Duodenal mucosa (tissue), 2 donors: Measurements from ENCODE around the gene INAVA.

Experiments
- H3K27ac ChIP-seq: one replicate; pipeline ENCODE4 v1.7.0; 2013; ENCODE audit warnings: low read depth, low read length
- H3K27me3 ChIP-seq, 2 donors: one replicate each; pipeline ENCODE4 v1.7.0; 2013; ENCODE audit warnings: low read length in 2 of 2, control low read depth in 1 of 2; ENCODE audit not compliant: insufficient read depth in 2 of 2, control insufficient read depth in 1 of 2
- H3K36me3 ChIP-seq, 2 donors: one replicate each; pipeline ENCODE4 v1.7.0; 2013; ENCODE audit warnings: low read length in 2 of 2, control low read depth in 1 of 2; ENCODE audit not compliant: insufficient read depth in 2 of 2, control insufficient read depth in 1 of 2
- H3K4me1 ChIP-seq, 2 donors: one replicate each; pipeline ENCODE4 v1.7.0; 2013; ENCODE audit warnings: low read length in 2 of 2, control low read depth in 1 of 2; ENCODE audit not compliant: insufficient read depth in 2 of 2, control insufficient read depth in 1 of 2
- H3K4me3 ChIP-seq, 2 donors: one replicate each; pipeline ENCODE4 v1.7.0; 2013; ENCODE audit warnings: low read length in 2 of 2, low read depth in 1 of 2
- H3K9ac ChIP-seq, 2 donors: one replicate each; pipeline ENCODE4 v1.7.0; 2013; ENCODE audit warnings: low read length in 2 of 2, low read depth in 1 of 2
- H3K9me3 ChIP-seq, 2 donors: one replicate each; pipeline ENCODE4 v1.7.0; 2013; ENCODE audit warnings: low read length in 2 of 2, control low read depth in 1 of 2; ENCODE audit not compliant: control insufficient read depth in 1 of 2

Gene INAVA

DNA sequence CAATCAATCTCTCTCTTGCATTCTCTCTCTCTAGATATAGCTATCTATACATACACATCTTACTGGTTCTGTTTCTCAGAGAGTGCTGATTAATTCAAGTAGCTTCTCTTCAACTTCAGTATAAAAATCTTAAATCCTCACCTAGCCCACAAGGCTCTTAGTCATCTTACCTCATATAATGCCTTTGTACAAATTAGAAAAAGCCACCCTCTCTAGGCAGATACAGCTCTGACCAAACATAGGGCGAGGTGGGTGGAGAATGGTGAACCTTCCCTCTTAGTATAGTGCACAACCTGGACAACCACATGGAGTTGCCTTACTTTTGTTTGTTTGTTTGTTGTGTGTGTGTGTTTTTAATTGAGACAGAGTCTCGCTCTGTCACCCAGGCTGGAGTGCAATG, 5.1 kb upstream of the INAVA start:
- Histone ChIP-seq H3K27me3 (no peaks in the 10 kb centered on the region), H3K4me1 (peaks cover 40 to 45% of the 10 kb centered on the region in 2 donors), H3K27ac (no peak overlapping the region), H3K36me3 (no peaks in the 10 kb centered on the region), H3K9ac (no peak overlapping the region), H3K9me3 (no peaks in the 10 kb centered on the region), H3K4me3 (no peak overlapping the region)

DNA sequence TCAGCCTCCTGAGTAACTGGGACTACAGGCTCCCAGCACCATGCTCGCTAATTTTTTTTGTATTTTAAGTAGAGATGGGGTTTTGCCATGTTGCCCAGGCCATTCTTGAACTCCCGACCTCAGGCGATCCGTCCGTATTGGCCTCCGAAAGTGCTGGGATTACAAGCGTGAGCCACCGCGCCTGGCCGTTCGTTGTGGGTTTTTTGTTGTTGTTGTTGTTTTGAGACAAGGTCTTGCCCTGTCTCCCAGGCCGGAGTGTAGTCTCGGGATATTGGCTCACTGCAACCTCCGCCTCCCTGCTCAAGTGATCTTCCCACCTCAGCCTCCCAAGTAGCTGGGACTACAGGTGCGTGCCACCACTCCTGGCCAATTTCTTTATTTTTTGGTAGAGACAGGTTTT, 4.7 kb upstream of the INAVA start:
- peaks cover 40 to 45% of the 10 kb centered on the region in 2 donors for H3K4me1 ChIP-seq
- H3K27me3 ChIP-seq: no peaks in the 10 kb centered on the region
- no peaks in the 10 kb centered on the region for H3K36me3 ChIP-seq
- no peak overlapping the region for H3K4me3 ChIP-seq
- no peaks in the 10 kb centered on the region for H3K9me3 ChIP-seq
- H3K9ac ChIP-seq: no peak overlapping the region
- no peak overlapping the region for H3K27ac ChIP-seq

DNA sequence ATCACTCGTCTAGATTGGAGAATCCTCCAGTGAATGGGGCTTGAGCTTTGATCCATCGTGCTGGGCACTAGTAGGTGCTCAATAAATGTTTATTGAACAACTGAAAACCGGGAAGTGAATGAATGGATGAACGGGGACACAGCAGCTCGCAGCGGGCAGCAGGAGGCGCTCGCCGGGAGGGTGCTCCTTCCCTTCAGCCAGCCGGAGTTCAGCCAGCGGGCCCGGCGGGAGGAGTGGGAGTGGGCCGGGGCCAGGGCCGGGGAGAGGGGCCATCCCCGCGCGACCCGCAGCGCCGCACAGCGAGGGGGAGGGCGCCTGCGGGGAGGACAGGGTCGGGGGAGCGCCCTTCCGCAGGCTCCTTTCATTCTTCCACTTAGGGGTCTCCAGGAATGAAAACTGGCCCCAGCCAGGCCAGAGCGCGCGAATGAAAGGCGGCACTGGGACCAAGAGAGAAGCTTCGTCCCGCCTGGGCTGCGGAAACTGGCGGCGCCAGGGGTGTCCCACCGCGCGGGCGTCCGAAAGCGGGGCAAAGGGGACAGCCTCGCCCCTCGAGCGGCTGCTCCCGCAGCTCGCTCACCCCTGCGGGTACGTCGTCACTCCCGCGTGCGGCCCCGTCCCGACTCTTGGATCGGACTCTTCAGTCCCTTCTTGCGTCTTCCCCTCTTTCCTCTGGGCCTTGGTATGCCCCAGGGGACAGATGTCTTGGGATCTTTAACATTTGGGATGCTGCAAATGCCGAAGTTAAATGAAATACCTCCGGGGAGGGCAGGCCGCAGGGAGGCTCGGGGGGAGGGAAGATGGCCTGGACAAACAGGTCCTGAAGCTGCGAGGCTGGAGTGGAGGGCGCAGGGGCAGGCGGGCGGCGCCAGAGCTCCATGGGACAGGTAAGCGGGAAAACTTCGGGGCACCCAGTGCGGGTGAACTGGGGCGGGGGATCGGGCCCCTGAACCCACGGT, 3.6 kb upstream of the INAVA start:
- Histone ChIP-seq H3K36me3 (no peaks in the 10 kb centered on the region), H3K4me3 (peak overlapping the region; percentile 69 to 73), H3K9ac (peak overlapping the region; percentile 72 to 77), H3K27me3 (no peaks in the 10 kb centered on the region), H3K4me1 (peaks cover 40 to 45% of the 10 kb centered on the region in 2 donors), H3K9me3 (no peaks in the 10 kb centered on the region), H3K27ac (peak overlapping the region; percentile 47)

DNA sequence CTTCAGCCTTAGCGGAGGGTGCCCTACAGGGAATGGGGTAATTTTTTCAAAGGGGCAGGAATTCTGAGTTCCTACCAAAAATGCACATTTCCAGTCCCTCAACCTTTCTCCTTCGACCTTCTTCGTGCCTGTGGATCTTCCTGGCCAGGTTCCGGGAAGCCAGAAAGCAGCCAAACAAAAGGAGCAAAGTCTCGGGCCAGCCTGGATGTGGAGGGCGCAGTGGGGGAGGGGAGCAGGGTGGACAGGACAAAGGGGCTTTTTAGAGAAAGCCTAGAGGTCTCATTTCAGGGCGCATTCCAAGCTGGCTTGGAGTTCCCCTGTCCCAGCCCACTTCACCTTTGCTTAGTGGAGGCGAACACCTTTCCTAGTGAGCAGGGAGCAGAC, 2.9 kb upstream of the INAVA start:
- H3K9ac ChIP-seq: peak overlapping the region; percentile 72 to 77
- H3K4me1 ChIP-seq: peaks cover 40 to 45% of the 10 kb centered on the region in 2 donors

DNA sequence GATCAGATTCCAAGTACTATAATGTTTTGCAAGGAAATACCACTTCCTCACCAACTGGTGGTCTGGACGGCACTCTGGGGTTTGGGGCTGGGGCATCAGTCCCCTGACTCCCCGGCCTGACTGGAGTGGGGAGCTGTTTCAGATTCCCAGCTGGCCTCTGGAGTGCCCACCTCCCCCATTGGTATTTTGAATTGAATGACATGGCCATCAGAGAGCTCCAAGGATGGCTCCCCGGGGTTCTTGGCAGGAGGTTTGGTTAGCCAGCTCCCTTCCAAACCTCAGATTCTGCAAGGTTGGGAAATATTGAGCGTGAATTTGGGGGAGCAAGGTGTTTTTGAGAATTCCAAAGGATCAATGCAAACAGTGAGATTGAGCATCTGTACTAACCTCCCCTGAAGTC, 2.2 kb upstream of the INAVA start:
- H3K4me3 ChIP-seq: peak overlapping the region; percentile 8 to 73
- H3K27ac ChIP-seq: peak overlapping the region; percentile 22
- no peaks in the 10 kb centered on the region for H3K9me3 ChIP-seq
- no peaks in the 10 kb centered on the region for H3K27me3 ChIP-seq
- H3K36me3 ChIP-seq: no peaks in the 10 kb centered on the region
- H3K9ac ChIP-seq: peak overlapping the region; percentile 72 to 77
- peaks cover 40 to 53% of the 10 kb centered on the region in 2 donors for H3K4me1 ChIP-seq

More for the DNA sequence above, 2.9 kb upstream of the INAVA start:
- no peaks in the 10 kb centered on the region for H3K27me3 ChIP-seq
- peak overlapping the region; percentile 47 for H3K27ac ChIP-seq
- no peaks in the 10 kb centered on the region for H3K36me3 ChIP-seq
- peak overlapping the region; percentile 69 to 73 for H3K4me3 ChIP-seq
- H3K9me3 ChIP-seq: no peaks in the 10 kb centered on the region

DNA sequence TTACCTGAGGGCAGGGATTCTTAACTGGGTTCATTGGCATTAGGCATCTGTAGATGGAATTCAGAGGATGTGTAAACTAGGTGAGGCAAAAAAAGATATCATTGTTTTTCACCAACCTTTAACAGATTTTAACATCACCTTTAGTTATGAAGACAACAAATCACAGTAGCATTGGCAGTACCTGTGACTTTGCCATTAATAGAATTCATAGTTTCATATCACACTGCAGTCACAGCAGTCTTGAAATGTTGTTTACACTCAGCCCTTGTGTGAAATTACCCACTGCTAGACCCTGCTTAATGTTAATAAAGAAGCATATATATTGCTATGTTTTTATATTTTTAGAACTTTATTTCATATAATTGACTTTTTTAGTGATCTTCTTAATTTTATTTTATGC, 1.7 kb upstream of the INAVA start:
- Histone ChIP-seq H3K27ac (peak overlapping the region; percentile 22), H3K4me3 (peak overlapping the region; percentile 73 to 89), H3K9me3 (no peaks in the 10 kb centered on the region), H3K9ac (peak overlapping the region; percentile 77 to 92), H3K4me1 (peaks cover 43 to 57% of the 10 kb centered on the region in 2 donors), H3K27me3 (no peaks in the 10 kb centered on the region), H3K36me3 (peaks cover 2% of the 10 kb centered on the region in 2 donors)

DNA sequence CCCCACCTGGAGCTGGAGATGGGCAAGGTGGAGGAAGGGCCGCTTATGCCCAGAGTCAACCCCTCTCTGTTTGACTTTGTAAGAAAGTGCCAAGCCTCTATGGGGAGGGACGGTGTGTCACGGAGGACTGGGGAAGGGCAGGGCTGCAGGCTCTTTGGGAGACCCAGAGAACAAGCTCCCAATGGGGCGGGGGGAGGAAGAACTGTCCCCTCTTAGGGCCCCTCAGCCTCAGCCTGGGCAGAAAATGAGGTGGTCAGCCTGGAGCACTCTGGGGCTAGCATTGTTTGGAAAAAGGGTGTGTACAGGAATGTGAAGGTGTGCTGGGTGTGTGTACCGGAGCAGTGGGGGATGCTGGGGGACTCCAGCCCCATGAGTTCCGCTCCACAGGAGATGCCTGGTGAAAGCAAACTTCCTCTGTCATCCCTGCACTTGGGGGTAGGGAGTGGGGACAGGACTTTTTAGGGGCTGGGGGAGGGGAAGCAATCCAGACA, 1.2 kb upstream of the INAVA start:
- H3K9me3 ChIP-seq: no peaks in the 10 kb centered on the region
- peak overlapping the region; percentile 73 to 89 for H3K4me3 ChIP-seq
- H3K4me1 ChIP-seq: peaks cover 44 to 60% of the 10 kb centered on the region in 2 donors
- H3K36me3 ChIP-seq: peaks cover 6 to 7% of the 10 kb centered on the region in 2 donors
- peak overlapping the region; percentile 11 for H3K27ac ChIP-seq
- no peaks in the 10 kb centered on the region for H3K27me3 ChIP-seq
- H3K9ac ChIP-seq: peak overlapping the region; percentile 52 to 92

DNA sequence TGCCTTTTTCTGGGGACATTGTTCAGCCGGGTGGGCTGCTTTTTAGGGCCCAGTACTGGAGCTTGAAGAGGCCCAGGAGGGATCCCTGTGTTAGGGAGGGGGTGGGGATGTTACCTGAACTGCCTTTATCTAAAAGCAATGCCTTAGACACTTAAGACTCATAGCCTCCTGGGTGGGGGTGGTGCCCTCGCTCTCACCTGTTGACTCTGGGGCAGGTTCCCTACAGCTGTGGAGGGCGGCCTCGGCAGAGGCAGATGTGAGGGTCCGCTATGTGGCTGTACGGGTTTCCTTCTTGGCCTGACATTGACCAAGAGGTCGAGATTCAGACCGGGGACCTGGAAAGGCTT, 716 bp downstream of the INAVA start:
- Histone ChIP-seq H3K27me3 (no peaks in the 10 kb centered on the region), H3K9me3 (no peaks in the 10 kb centered on the region), H3K4me1 (peaks cover 55 to 70% of the 10 kb centered on the region in 2 donors), H3K4me3 (peak overlapping the region; percentile 88 to 89), H3K36me3 (peaks cover 24% of the 10 kb centered on the region in 2 donors), H3K9ac (peak overlapping the region; percentile 91 to 92), H3K27ac (peak overlapping the region; percentile 97)

DNA sequence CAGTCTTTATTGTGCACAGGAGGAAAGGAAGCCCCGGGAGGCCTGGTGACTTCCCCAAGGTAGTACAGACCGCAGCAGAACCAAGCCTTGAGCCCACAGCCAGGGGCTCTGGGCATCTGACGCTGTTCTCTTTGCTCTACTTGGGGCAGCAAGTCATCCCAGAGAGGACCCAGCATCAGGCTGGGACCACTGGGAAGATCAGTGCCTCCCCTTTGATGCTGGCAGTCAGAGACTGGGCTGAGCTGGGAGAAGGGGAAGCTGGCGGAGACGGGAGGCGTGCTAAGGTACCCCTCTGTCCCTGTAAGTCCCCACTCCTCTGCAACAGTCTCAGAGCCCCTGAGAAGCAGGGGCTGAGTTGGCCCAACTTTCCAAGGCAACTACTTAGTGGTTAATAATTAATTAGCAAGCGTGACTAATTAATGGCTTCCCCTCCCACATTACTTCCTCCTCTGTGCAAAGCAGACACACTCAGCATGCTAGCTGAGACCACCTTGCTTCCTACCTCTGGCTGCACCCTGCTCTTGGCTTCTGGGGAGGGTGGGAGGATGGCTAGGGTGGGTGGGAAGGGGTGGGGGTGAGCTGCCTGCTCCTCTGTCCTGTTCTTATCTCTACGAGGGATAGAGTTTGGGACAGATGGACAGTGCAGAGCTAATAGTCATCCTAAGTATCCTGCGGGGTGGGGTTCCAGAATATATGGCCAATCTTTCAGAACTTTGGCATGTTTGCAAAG, 1.3 kb downstream of the INAVA start:
- peak overlapping the region; percentile 91 to 92 for H3K9ac ChIP-seq

More for the DNA sequence above, 1.3 kb downstream of the INAVA start:
- H3K27me3 ChIP-seq: no peaks in the 10 kb centered on the region
- H3K4me3 ChIP-seq: peak overlapping the region; percentile 88 to 89
- H3K4me1 ChIP-seq: peaks cover 57 to 69% of the 10 kb centered on the region in 2 donors
- H3K36me3 ChIP-seq: peaks cover 27 to 30% of the 10 kb centered on the region in 2 donors
- H3K9me3 ChIP-seq: no peaks in the 10 kb centered on the region
- peak overlapping the region; percentile 97 for H3K27ac ChIP-seq
